Left lobe of liver (tissue), 2 donors: Measurements from ENCODE around the gene IQSEC2. TPM values are rescaled to one million over a fixed set of nuclear protein-coding genes. Genes with fewer than 3 reads are reported as not detected.

ENCODE experiments used
- ATAC-seq: fragments of 200-7000 bp; cut with Tn5 transposase; one replicate; pipeline ENCODE4 v1.9.1; 2020; ENCODE audit warnings: mild to moderate bottlenecking, moderate library complexity
- DNase-seq: peaks from one replicate; pipeline ENCODE4 v3.0.0-alpha.2; 2020; ENCODE audit warnings: low spot score
- total RNA-seq: library from RNA; stranded (reverse); gene quantifications from one replicate; pipeline ENCODE4 v1.2.1, GENCODE V29; 2021
- donor health status: DM: no; HTN: no; CAD: no; lungs with moderate emphysema.
- donor health status: DM: no; HTN: yes; CAD: no.

The IQSEC2 gene
- total RNA-seq, 1 donor from 2014 or later, result 2.5 TPM

- ATAC-seq (no peak), DNase-seq (no peak)
These were observed 1.8 kb downstream of the IQSEC2 start for GRCh38 chrX:53279296-53280237.

GRCh38 chrX:53272808-53273337, 8.5 kb downstream of the IQSEC2 start:
- no peak for DNase-seq

GRCh38 chrX:53269536-53270107, 11.8 kb downstream of the IQSEC2 start:
- DNase-seq, result no peak
- no peak for ATAC-seq

More at GRCh38 chrX:53272808-53273337, 8.5 kb downstream of the IQSEC2 start:
- no peak for ATAC-seq

GRCh38 chrX:53268173-53268572, 13.2 kb downstream of the IQSEC2 start:
- DNase-seq (no peak), ATAC-seq (no peak)

- ATAC-seq (peak; percentile 33), DNase-seq (no peak)
These were observed 14.5 kb downstream of the IQSEC2 start for GRCh38 chrX:53266914-53267313.

GRCh38 chrX:53265771-53266574, 15.4 kb downstream of the IQSEC2 start:
- no peak for DNase-seq
- ATAC-seq, result no peak

- ATAC-seq (no peak), DNase-seq (no peak)
These were observed 17.7 kb downstream of the IQSEC2 start for GRCh38 chrX:53263597-53264094.

GRCh38 chrX:53262918-53263394, 18.4 kb downstream of the IQSEC2 start:
- DNase-seq (no peak), ATAC-seq (no peak)

- ATAC-seq (no peak), DNase-seq (no peak)
These were observed 19.0 kb downstream of the IQSEC2 start for GRCh38 chrX:53262189-53262917.

- no peak for DNase-seq
- no peak for ATAC-seq
These were observed 19.9 kb downstream of the IQSEC2 start for GRCh38 chrX:53261355-53261972.

- no peak for ATAC-seq
- DNase-seq, result no peak
These were observed 20.5 kb downstream of the IQSEC2 start for GRCh38 chrX:53260836-53261235.

GRCh38 chrX:53257670-53258423, 23.5 kb downstream of the IQSEC2 start:
- DNase-seq, result no peak

GRCh38 chrX:53257166-53257565, 24.2 kb downstream of the IQSEC2 start:
- DNase-seq (no peak), ATAC-seq (no peak)

More at GRCh38 chrX:53257670-53258423, 23.5 kb downstream of the IQSEC2 start:
- ATAC-seq, result no peak

- DNase-seq (no peak), ATAC-seq (no peak)
These were observed 24.8 kb downstream of the IQSEC2 start for GRCh38 chrX:53256446-53257041.

GRCh38 chrX:53255738-53256191, 25.6 kb downstream of the IQSEC2 start:
- no peak for ATAC-seq
- DNase-seq, result no peak

- ATAC-seq (no peak), DNase-seq (no peak)
These were observed 26.6 kb downstream of the IQSEC2 start for GRCh38 chrX:53254570-53255461.

GRCh38 chrX:53253293-53254020, 27.9 kb downstream of the IQSEC2 start:
- ATAC-seq (no peak), DNase-seq (no peak)
